ENCODE data around the gene KDELR3. TPM values are rescaled to one million over a fixed set of nuclear protein-coding genes. Genes with fewer than 3 reads are reported as not detected.

Gene KDELR3
- total RNA-seq, 2 experiments from 2014 or later: 0.75 to 0.88 TPM

- peaks cover 4% of the 10 kb centered on the region for H3K27me3 Mint-ChIP-seq
Measured at GRCh38 chr22:38429499-38430068, 38.3 kb upstream of the KDELR3 start.

GRCh38 chr22:38431266-38432010 lies 36.5 kb upstream of the KDELR3 start:
- CTCF ChIA-PET: no interaction called here
- no peaks in the 10 kb centered on the region for H3K9me3 Mint-ChIP-seq
- no peak overlapping the region for H3K4me3 Mint-ChIP-seq
- no peaks in the 10 kb centered on the region for H3K4me1 Mint-ChIP-seq
- no peak for DNase-seq
- H3K27ac Mint-ChIP-seq: no peak overlapping the region
- POLR2A ChIA-PET: no interaction called here
- peaks cover 5% of the 10 kb centered on the region for H3K27me3 Mint-ChIP-seq
- no peaks in the 10 kb centered on the region for H3K36me3 Mint-ChIP-seq (ENCODE audit: low read depth)

More at GRCh38 chr22:38429499-38430068, 38.3 kb upstream of the KDELR3 start:
- Mint-ChIP-seq H3K27ac (no peak overlapping the region), H3K36me3 (ENCODE audit: low read depth) (no peaks in the 10 kb centered on the region), H3K4me1 (no peaks in the 10 kb centered on the region), H3K9me3 (no peaks in the 10 kb centered on the region), H3K4me3 (no peak overlapping the region)
- POLR2A ChIA-PET: no interaction called here
- CTCF ChIA-PET: no interaction called here
- DNase-seq: no peak

- POLR2A ChIA-PET: no interaction called here
- no peak for DNase-seq
- no peaks in the 10 kb centered on the region for H3K4me1 Mint-ChIP-seq
- no peak overlapping the region for H3K27ac Mint-ChIP-seq
- H3K9me3 Mint-ChIP-seq: no peaks in the 10 kb centered on the region
- CTCF ChIA-PET: no interaction called here
- no peaks in the 10 kb centered on the region for H3K36me3 Mint-ChIP-seq (ENCODE audit: low read depth)
- H3K4me3 Mint-ChIP-seq: no peak overlapping the region
- H3K27me3 Mint-ChIP-seq: peaks cover 5% of the 10 kb centered on the region
Measured at GRCh38 chr22:38432264-38432663, 35.6 kb upstream of the KDELR3 start.

- DNase-seq: no peak
- POLR2A ChIA-PET: no interaction called here
- H3K27ac Mint-ChIP-seq: no peak overlapping the region
- CTCF ChIA-PET: no interaction called here
- H3K4me1 Mint-ChIP-seq: no peaks in the 10 kb centered on the region
- H3K36me3 Mint-ChIP-seq (ENCODE audit: low read depth): no peaks in the 10 kb centered on the region
- H3K4me3 Mint-ChIP-seq: no peak overlapping the region
- no peaks in the 10 kb centered on the region for H3K9me3 Mint-ChIP-seq
- peaks cover 5% of the 10 kb centered on the region for H3K27me3 Mint-ChIP-seq
Measured at GRCh38 chr22:38433871-38434270, 34.0 kb upstream of the KDELR3 start.

- no peaks in the 10 kb centered on the region for H3K9me3 Mint-ChIP-seq
- POLR2A ChIA-PET: no interaction called here
- no peak overlapping the region for H3K4me3 Mint-ChIP-seq
- H3K27me3 Mint-ChIP-seq: peaks cover 5% of the 10 kb centered on the region
- CTCF ChIA-PET: no interaction called here
- no peaks in the 10 kb centered on the region for H3K36me3 Mint-ChIP-seq (ENCODE audit: low read depth)
- no peaks in the 10 kb centered on the region for H3K4me1 Mint-ChIP-seq
- no peak for DNase-seq
- H3K27ac Mint-ChIP-seq: no peak overlapping the region
Measured at GRCh38 chr22:38435010-38435409, 32.9 kb upstream of the KDELR3 start.

GRCh38 chr22:38435965-38436364 lies 31.9 kb upstream of the KDELR3 start:
- no peak overlapping the region for H3K4me3 Mint-ChIP-seq
- DNase-seq: no peak
- no peaks in the 10 kb centered on the region for H3K9me3 Mint-ChIP-seq
- peaks cover 11% of the 10 kb centered on the region for H3K27me3 Mint-ChIP-seq
- no peaks in the 10 kb centered on the region for H3K4me1 Mint-ChIP-seq
- POLR2A ChIA-PET: no interaction called here
- no peaks in the 10 kb centered on the region for H3K36me3 Mint-ChIP-seq (ENCODE audit: low read depth)
- CTCF ChIA-PET: no interaction called here
- H3K27ac Mint-ChIP-seq: no peak overlapping the region

GRCh38 chr22:38436629-38437395 lies 31.1 kb upstream of the KDELR3 start:
- DNase-seq: no peak
- H3K4me3 Mint-ChIP-seq: no peak overlapping the region
- H3K27me3 Mint-ChIP-seq: peaks cover 15% of the 10 kb centered on the region
- no peaks in the 10 kb centered on the region for H3K9me3 Mint-ChIP-seq
- POLR2A ChIA-PET: no interaction called here
- CTCF ChIA-PET: no interaction called here
- H3K36me3 Mint-ChIP-seq (ENCODE audit: low read depth): no peaks in the 10 kb centered on the region
- no peaks in the 10 kb centered on the region for H3K4me1 Mint-ChIP-seq
- no peak overlapping the region for H3K27ac Mint-ChIP-seq

- ChIA-PET POLR2A (no interaction called here), CTCF (no interaction called here)
- H3K4me1 Mint-ChIP-seq: no peaks in the 10 kb centered on the region
- no peak overlapping the region for H3K27ac Mint-ChIP-seq
- DNase-seq: no peak
- no peaks in the 10 kb centered on the region for H3K9me3 Mint-ChIP-seq
- H3K36me3 Mint-ChIP-seq (ENCODE audit: low read depth): no peaks in the 10 kb centered on the region
- peaks cover 15% of the 10 kb centered on the region for H3K27me3 Mint-ChIP-seq
- H3K4me3 Mint-ChIP-seq: no peak overlapping the region
Measured at GRCh38 chr22:38437416-38437815, 30.5 kb upstream of the KDELR3 start.

- ChIA-PET POLR2A (no interaction called here), CTCF (interaction anchor here (0.6 kb wide), 1 partner anchor 131 kb away, joined by 3 read pairs; no protein-coding TSS in a partner anchor)
- Mint-ChIP-seq H3K4me1 (no peaks in the 10 kb centered on the region), H3K36me3 (ENCODE audit: low read depth) (no peaks in the 10 kb centered on the region), H3K27me3 (peaks cover 23% of the 10 kb centered on the region), H3K27ac (no peak overlapping the region), H3K9me3 (no peaks in the 10 kb centered on the region), H3K4me3 (no peak overlapping the region)
- DNase-seq: no peak
Measured at GRCh38 chr22:38440747-38441350, 27.0 kb upstream of the KDELR3 start.

GRCh38 chr22:38441620-38442287 lies 26.1 kb upstream of the KDELR3 start:
- Mint-ChIP-seq H3K27me3 (peaks cover 23% of the 10 kb centered on the region), H3K36me3 (ENCODE audit: low read depth) (no peaks in the 10 kb centered on the region), H3K9me3 (no peaks in the 10 kb centered on the region), H3K4me3 (no peak overlapping the region), H3K4me1 (no peaks in the 10 kb centered on the region), H3K27ac (no peak overlapping the region)
- no peak for DNase-seq
- ChIA-PET POLR2A (no interaction called here), CTCF (no interaction called here)

- Mint-ChIP-seq H3K27me3 (peaks cover 23% of the 10 kb centered on the region), H3K36me3 (ENCODE audit: low read depth) (no peaks in the 10 kb centered on the region), H3K4me1 (no peaks in the 10 kb centered on the region), H3K4me3 (no peak overlapping the region), H3K9me3 (no peaks in the 10 kb centered on the region), H3K27ac (no peak overlapping the region)
- no peak for DNase-seq
- CTCF ChIA-PET: no interaction called here
- POLR2A ChIA-PET: no interaction called here
Measured at GRCh38 chr22:38442967-38443627, 24.8 kb upstream of the KDELR3 start.

GRCh38 chr22:38443628-38444521 lies 24.0 kb upstream of the KDELR3 start:
- ChIA-PET POLR2A (no interaction called here), CTCF (no interaction called here)
- H3K4me1 Mint-ChIP-seq: no peaks in the 10 kb centered on the region
- DNase-seq: no peak
- peaks cover 23% of the 10 kb centered on the region for H3K27me3 Mint-ChIP-seq
- H3K27ac Mint-ChIP-seq: no peak overlapping the region
- H3K9me3 Mint-ChIP-seq: no peaks in the 10 kb centered on the region
- no peak overlapping the region for H3K4me3 Mint-ChIP-seq
- no peaks in the 10 kb centered on the region for H3K36me3 Mint-ChIP-seq (ENCODE audit: low read depth)

All from activated CD4-positive, alpha-beta memory T cell treated with anti-CD3 and anti-CD28 coated beads, Interleukin-2, amount 10 ng/mL, durations not matched to agents 7 days and 5 days (primary cell).